Epithelial cell of esophagus (primary cell): ENCODE results near the gene RNF19B.

Experiments used
- DNase-seq: peaks from one replicate; pipeline ENCODE4 v3.0.0; 2010; ENCODE audit warnings: low read depth
- H3K4me3 ChIP-seq: 2 replicates; pipeline ENCODE4 v1.5.1; 2011; ENCODE audit warnings: mild to moderate bottlenecking, low read length, control low read depth
- TF ChIP-seq, protein P1 (sequence below): IDR thresholded peaks from 2 replicates; pipeline ENCODE4 v1.5.1; 2011; ENCODE audit warnings: low read depth, mild to moderate bottlenecking, low read length, control low read depth, inconsistent platforms; ENCODE audit not compliant: insufficient read depth; ENCODE audit errors: missing control alignments

The RNF19B gene

DNA sequence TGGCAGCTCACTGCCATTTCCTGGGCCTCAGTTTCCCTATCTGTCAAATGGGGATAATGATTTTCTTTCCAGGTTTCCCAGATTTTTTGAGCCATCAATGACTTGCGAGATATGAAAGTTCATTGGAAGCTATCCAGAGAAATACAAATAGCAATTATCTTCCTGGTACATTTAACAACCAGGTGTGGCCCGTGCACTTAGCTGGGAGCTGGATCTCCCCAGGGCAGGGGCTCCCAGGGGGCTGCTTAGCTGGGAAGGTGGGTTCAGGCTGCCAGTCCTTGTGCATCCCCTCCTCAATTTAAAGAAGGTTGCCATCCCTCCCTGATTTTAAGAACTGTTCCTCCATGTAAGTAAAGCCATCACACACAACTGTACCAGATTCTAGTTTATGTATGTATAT is 59.8 kb downstream of the RNF19B start:
- H3K4me3 ChIP-seq, result no peak overlapping the region
- TF ChIP-seq, protein P1, sequence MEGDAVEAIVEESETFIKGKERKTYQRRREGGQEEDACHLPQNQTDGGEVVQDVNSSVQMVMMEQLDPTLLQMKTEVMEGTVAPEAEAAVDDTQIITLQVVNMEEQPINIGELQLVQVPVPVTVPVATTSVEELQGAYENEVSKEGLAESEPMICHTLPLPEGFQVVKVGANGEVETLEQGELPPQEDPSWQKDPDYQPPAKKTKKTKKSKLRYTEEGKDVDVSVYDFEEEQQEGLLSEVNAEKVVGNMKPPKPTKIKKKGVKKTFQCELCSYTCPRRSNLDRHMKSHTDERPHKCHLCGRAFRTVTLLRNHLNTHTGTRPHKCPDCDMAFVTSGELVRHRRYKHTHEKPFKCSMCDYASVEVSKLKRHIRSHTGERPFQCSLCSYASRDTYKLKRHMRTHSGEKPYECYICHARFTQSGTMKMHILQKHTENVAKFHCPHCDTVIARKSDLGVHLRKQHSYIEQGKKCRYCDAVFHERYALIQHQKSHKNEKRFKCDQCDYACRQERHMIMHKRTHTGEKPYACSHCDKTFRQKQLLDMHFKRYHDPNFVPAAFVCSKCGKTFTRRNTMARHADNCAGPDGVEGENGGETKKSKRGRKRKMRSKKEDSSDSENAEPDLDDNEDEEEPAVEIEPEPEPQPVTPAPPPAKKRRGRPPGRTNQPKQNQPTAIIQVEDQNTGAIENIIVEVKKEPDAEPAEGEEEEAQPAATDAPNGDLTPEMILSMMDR, result no peak
- DNase-seq, result no peak

DNA sequence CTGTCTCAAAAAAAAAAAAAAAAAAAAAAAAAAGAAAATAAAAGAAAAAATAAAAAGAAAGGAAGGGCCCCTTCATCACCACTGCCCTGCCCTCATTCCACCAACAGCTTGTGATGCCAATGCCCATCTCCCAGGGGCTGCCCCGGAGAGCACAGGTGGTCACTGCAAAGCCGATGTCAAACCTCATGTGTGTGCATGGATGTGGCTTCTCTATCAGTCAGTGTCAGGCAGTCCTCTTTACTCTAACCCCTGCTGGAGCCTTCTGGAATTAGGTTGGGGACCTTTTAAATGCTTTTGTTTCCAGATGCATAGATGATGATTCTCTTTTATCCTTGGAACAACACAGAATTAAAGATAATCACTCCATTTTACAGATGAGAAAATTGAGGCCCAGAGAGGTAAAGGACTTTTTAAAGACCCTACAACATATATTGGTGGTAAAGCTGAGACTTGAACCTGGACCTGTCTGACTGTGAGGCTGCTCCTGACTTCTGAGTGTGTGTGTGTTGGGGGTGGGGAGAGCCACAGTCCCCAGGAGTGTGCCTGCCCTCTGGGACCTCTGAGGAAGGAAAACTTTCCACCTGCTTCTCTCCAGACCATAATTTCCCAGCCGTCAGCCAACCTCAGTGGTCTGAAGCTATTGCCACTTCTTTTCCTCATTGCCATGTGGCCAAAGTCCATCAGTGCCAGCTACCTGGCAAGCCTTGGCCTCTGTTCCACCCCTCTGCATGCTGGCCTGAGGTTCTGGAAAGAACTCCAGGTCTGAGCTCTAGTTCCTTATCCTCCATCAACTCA is 60.4 kb downstream of the RNF19B start:
- no peak overlapping the region for H3K4me3 ChIP-seq
- no peak for DNase-seq
- TF ChIP-seq, protein P1, result no peak

DNA sequence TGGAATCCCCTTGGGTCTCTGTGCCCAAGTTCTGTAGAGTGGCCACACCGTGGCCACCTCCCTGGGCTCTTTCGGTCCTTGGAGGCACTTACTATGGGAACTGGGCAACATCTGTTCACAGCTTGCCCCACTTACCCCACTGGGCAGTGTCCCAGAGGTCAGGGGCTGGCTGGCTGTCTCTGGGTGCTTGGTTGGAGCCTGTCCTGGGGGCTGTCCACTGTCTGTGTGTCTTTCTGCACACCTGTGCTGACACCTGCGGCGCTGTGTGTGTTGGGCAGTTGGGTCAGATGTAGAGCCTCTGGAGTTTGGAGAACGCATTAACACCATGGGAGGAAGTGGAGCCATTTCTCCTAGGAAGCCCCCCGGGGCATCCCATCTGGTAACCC is 62.1 kb downstream of the RNF19B start:
- H3K4me3 ChIP-seq, result no peak overlapping the region
- no peak for DNase-seq
- TF ChIP-seq, protein P1, result no peak

DNA sequence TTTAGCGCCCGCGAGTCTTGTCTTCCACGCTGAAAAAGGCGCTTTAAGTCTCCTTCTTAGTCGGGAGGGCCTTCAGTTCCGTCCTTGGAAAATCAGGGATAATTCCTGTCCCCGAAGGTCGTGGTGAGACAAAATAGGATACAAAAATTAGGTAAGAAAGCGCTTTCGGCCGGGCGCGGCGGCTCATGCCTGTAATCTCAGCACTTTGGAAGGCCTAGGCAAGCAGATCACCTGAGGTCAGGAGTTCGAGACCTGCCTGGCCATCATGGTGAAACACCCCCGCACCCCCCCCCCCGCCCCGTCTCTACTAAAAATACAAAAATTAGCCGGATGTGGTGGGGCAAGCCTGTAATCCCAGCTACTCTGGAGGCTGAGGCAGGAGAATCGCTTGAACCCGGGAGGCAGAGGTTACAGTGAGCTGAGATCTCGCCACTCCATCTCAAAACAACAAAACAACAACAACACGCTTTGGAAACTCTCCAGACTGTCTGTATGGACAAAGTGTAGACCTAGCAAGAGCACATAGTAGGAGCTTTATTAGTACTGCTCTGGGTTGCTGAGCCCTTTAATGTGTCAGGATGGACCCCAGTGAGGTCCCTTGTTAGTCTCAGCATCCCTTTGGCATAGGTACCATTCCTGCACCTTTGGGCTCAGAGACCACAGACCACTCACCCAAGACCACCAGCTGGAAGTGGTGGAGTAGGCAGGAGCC is 62.6 kb downstream of the RNF19B start:
- DNase-seq, result no peak
- TF ChIP-seq, protein P1, result no peak
- H3K4me3 ChIP-seq, result peak overlapping the region; percentile 51

DNA sequence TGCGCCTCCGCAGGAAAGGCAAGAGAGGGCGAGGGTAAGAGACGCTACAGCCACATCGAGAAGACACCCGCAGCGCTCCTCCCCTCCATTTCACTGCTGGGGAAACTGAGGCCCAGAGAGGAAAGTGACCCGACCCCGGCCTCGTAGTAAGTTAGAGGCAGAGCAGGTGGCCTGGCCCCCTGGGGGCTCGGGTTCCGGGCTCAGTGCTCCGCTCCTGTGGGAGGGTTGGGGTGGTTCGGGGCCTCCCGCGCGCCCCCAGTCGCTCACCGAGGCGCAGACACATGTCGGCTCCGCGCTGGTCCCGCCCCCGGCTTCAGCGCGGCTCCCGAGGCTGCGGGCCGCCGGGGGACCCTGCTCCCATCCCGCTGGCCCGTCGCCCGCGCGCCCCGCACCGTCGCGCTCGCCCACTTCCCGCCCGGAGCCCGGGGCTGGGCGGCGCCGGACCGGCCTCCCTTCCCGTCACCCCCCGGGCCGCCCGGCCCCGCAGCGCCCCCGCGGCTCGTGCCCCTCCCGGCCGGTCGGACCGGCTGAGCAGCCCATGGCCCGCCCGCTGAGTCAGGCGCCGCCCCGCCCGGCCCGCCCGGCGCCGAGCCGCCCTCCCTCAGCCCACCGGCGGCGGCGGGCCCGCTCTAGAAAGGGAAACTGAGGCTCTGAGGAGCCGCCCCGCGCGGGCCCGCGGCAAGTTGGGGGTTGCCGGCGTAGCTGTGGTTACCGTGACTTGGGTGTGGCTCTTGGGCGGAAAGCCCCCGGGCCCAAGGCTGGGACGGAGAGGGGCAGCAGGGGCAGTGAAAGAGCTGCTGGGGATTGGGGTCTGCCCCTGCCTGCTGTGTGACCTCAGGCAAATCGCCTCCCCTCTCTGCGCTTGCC is 63.4 kb downstream of the RNF19B start, which contains the start of gene TMEM54:
TSS of gene TMEM54 (minus strand) at position 434 of the 867 bp plus-strand sequence. CDS start at position 283, 151 bp downstream.
- TF ChIP-seq, protein P1, result no peak
- H3K4me3 ChIP-seq, result peak within 1 kb of the TSS; percentile 82
- peak; percentile 79 for DNase-seq

DNA sequence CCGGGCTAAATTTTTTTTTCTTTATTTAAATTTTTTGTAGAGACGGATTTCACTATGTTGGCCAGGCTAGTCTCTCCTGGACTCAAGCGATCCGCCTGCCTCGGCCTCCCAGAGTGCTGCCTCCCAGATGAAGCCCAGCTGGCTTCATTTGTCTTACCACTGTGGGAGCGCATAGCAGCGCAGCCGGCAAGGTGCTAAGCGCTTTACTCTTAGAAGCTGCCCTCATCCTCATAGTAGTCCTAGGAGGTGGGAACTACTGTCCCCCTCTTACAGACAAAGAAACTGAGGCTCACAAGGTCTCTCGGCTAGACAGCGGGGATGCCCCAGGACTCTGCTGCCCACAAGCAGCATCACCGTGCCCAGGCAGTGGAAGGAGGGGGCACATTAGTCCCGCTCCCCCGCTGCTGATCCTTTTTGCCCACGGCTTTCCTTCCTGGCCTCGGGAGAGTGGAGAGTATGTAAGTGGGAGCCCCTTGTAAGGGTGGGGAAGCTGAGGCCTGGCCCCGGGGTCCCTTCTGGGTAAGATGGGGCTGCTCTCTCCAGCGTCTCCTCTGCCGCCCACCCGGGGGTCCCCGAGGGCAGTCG is 64.1 kb downstream of the RNF19B start:
- peak; percentile 19 for DNase-seq
- H3K4me3 ChIP-seq, result peak overlapping the region; percentile 82
- TF ChIP-seq, protein P1, result no peak
